ENCODE results near the gene BTBD17. TPM values are rescaled to one million over a fixed set of nuclear protein-coding genes. Genes with fewer than 3 reads are reported as not detected.

Gene BTBD17, protein sequence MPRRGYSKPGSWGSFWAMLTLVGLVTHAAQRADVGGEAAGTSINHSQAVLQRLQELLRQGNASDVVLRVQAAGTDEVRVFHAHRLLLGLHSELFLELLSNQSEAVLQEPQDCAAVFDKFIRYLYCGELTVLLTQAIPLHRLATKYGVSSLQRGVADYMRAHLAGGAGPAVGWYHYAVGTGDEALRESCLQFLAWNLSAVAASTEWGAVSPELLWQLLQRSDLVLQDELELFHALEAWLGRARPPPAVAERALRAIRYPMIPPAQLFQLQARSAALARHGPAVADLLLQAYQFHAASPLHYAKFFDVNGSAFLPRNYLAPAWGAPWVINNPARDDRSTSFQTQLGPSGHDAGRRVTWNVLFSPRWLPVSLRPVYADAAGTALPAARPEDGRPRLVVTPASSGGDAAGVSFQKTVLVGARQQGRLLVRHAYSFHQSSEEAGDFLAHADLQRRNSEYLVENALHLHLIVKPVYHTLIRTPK
- total RNA-seq (2022; extraction: Qiagen RNA extraction): 0.03 to 0.05 TPM in 2 of 5 replicates, not detected in the others

DNA sequence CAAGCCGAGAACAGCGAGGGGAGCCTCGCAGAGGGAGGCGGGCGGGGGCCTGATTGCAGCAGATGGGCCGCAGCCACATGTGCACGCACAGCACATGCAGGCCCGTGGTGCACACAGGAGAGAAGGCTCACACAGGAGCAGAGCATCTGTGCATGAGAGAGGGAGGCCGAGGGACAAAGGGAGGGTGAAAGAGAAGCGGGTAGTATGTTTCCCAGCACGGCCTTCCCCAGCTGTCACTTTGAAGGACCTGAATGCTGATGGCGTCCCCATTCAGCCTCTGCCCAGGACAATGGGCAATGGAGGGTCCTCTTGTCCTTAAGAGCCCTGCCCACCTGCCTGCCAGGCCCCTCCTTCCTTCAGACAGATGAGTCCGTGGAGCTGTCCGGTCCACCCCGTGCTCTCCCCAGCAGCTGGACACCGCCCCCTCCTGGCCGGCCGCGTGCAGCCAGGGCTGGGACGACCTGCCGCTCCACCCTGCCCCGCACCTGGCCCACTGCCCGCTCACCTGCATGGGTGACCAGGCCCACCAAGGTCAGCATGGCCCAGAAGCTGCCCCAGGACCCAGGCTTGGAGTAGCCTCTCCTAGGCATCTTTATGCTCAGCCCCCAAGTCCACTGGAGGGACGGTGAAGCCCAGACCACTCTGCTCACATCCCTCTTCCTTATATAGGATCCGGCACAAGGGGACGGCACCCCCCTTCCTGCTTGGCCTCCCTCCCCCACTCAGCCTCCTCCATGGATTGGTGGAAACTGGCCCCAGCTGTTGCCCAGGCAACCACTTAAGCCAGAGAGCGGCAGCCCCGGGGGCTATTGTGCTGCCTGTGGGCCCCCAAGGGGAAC is at the start of gene BTBD17:
Gene BTBD17 (minus strand): TSS at position 639 of the 839 bp plus-strand sequence. CDS start 49 bp downstream, at position 590.

DNA sequence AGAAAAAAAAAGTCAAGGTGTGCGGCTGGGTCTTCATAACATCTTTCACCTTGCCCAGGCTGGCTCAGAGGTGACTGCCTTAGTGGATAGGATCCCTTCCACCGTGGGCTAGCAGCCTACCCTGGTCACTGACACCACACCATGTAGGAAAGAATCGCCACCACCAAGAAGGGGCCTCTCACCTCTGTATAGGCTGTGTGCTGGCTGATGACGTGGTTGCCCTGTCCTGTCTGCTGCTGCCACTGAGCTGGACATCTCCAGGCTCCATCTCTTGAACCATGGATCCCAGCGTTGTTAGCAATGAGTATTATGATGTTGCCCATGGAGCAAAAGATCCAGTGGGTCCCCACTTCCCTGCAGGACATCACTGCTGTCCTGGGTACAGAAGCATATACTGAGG is 5.5 kb upstream of the BTBD17 start, which contains the start of gene GPR142:
Gene GPR142 (plus strand): TSS at position 301 of the 400 bp plus-strand sequence. CDS start 2,035 bp downstream, outside the sequence.

DNA sequence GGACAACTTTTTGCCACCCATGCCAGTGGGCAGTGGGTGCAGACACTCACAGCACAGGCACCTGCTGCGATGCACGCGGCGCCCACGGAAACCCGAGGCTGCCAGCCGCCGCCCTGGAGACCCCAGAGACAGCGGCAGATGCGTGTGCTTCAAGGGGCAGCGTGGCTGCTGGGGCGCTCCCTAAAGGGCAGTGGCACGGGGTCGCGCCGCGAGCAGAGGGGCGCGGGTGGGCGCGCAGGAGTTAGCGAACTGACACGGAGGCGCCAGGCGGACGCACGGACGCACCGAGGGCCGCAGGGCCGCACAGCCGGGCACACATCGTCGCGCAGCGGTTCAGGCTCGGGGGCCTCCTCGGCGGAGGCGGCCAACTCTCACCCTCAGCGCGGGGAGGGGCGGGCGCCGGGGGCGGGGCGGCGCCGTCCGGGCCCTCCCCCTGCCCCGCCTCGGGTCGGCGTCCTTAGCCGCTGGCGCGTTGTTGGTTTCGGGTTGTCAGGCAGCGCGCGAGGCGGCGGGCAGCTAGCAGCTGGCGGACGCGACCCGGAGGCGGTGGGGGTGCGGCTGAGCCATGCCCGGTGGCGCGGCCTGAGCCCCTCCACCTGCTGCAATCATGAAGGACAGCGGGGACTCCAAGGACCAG is 35.8 kb downstream of the BTBD17 start, which contains the start of gene KIF19:
Gene KIF19 (plus strand): TSS at position 484 of the 637 bp plus-strand sequence. CDS start 124 bp downstream, at position 608.

Other genes starting within 250 kb of the BTBD17 start
- gene RPL38, start 158.2 kb downstream of the BTBD17 start, total RNA-seq (2022; extraction: Qiagen RNA extraction): 2,771 to 3,181 TPM (median 2,888 TPM) in 5 replicates
- gene TTYH2, start 148.3 kb downstream of the BTBD17 start, total RNA-seq (2022; extraction: Qiagen RNA extraction): 1.5 to 1.9 TPM (median 1.9 TPM) in 5 replicates
- gene DNAI2, start 87.6 kb downstream of the BTBD17 start, total RNA-seq (2022; extraction: Qiagen RNA extraction): 0.03 to 0.10 TPM in 2 of 5 replicates, not detected in the others
- 0.02 to 0.05 TPM (median 0.02 TPM) in 3 of 5 replicates, not detected in the others for gene KIF19, start 35.6 kb downstream of the BTBD17 start, total RNA-seq (2022; extraction: Qiagen RNA extraction)
- gene GPR142, start 5.6 kb upstream of the BTBD17 start, total RNA-seq (2022; extraction: Qiagen RNA extraction): not detected in 5 replicates
- gene GPRC5C, start 70.2 kb upstream of the BTBD17 start, total RNA-seq (2022; extraction: Qiagen RNA extraction): 45.9 to 65.0 TPM (median 59.4 TPM) in 5 replicates
- 0.06 TPM in 1 of 5 replicates, not detected in the others for gene CD300A, start 104.8 kb upstream of the BTBD17 start, total RNA-seq (2022; extraction: Qiagen RNA extraction)
- gene CD300LB, start 169.6 kb upstream of the BTBD17 start, total RNA-seq (2022; extraction: Qiagen RNA extraction): 0.05 to 0.14 TPM (median 0.05 TPM) in 4 of 5 replicates, not detected in the other
- 0.31 to 0.51 TPM (median 0.41 TPM) in 5 replicates for gene CD300C, start 184.2 kb upstream of the BTBD17 start, total RNA-seq (2022; extraction: Qiagen RNA extraction)
- 0.12 to 0.72 TPM (median 0.43 TPM) in 4 of 5 replicates, not detected in the other for gene CD300H, start 205.6 kb upstream of the BTBD17 start, total RNA-seq (2022; extraction: Qiagen RNA extraction)
- gene CD300LD, start 230.4 kb upstream of the BTBD17 start, total RNA-seq (2022; extraction: Qiagen RNA extraction): not detected in 5 replicates

All from A549 treated with AZD2906 at 1 μM for 4 hours (cell line).